H1 (cell line): Measurements from ENCODE around the gene RBM26. TPM values are rescaled to one million over a fixed set of nuclear protein-coding genes. Genes with fewer than 3 reads are reported as not detected.

Source experiments
- JUND ChIP-seq: IDR thresholded peaks from 2 replicates; pipeline ENCODE4 v1.6.1; 2011; ENCODE audit warnings: mild to moderate bottlenecking, improper control_type of control experiment, low read length
- polyA plus RNA-seq, 7 experiments: library from polyadenylated mRNA; depleted of rRNA in 3 of 7; stranded (reverse) in 5 of 7; unstranded in 2 of 7; fragments of >200 nt in 5 of 7; fragments of 200-250 nt in 2 of 7; gene quantifications; 1 replicate in 5 of 7; 2 replicates in 1 of 7; 4 replicates in 1 of 7; pipeline versions ENCODE4 v1.2.1 to v1.2.3, GENCODE V29; 2011 to 2013; ENCODE audit warnings: missing spikeins in 2 of 7, mixed read lengths in 2 of 7
- total RNA-seq: library from RNA; stranded (reverse); fragmentation: NEBNext Ultra II Directional; extraction: Animal tissue kit (Norgen Biotek cat#: 25700); gene quantifications from 2 replicates; pipeline ENCODE4 v1.2.1, GENCODE V29; 2021

Gene RBM26
- total and polyA plus RNA-seq, 2 of the 8 experiments (the other 6 are each of a cell fraction or from before 2014, with no cell fraction given) = 20.3 to 65.5 TPM

- no peak for TF ChIP-seq JUND
Observed at GRCh38 chr13:79311386-79311785, 94.7 kb downstream of the RBM26 start (continued).
